D341Med (cell line): ENCODE results near the gene ADCK2.
"Not testable (repeated sequence)": the region's sequence is repeated elsewhere in the genome, so short reads cannot be mapped to it uniquely, and the experiment has no call there.

ENCODE experiments used
- DNase-seq: peaks from one replicate; pipeline ENCODE4 v3.0.0; 2012; ENCODE audit warnings: low spot score

ADCK2 gene, protein sequence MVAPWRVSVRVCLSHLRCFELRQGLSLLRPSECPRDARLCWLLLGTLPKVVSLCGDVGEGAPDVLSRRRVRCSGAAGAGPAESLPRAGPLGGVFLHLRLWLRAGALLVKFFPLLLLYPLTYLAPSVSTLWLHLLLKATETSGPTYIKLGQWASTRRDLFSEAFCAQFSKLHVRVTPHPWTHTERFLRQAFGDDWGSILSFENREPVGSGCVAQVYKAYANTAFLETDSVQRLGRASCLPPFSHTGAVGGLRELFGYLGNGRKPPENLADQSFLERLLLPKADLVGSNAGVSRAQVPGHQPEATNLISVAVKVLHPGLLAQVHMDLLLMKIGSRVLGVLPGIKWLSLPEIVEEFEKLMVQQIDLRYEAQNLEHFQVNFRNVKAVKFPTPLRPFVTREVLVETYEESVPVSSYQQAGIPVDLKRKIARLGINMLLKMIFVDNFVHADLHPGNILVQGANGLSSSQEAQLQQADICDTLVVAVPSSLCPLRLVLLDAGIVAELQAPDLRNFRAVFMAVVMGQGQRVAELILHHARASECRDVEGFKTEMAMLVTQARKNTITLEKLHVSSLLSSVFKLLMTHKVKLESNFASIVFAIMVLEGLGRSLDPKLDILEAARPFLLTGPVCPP

DNA sequence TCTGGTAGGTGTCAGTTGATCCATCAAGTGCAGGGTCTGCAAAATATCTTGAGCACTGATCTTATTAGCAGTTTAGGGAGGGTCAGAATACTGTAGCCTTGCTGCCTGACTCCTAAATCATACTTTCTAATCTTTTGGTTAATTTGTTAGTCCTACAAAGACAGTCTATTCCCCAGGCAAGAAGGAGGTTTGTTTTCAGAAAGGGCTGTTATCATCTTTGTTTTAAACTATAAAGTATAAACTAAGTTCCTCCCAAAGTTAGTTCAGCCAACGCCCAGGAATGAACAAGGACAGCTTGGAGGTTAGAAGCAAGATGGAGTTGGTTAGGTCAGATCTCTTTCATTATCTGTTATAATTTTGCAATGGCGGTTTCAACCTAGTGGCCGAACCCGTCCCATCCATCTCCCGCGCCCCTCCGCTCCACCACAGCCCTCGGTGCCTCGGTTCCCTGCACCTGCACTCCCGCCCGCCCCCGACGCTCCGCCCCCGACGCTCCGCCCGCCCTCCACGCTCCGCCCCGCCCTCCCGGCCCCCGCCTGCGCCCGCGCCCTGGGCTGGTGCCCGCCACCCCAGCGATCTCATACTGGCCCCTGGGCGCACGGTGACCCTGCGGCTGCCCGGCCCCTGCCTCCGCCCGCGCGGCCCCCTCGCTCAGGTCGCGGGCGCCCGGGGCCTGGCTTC lies at the start of gene ADCK2:
Gene ADCK2 (plus strand): TSS at position 564 of the 681 bp plus-strand sequence. CDS start 386 bp downstream, outside the sequence.
- peak; percentile 94 for DNase-seq

DNA sequence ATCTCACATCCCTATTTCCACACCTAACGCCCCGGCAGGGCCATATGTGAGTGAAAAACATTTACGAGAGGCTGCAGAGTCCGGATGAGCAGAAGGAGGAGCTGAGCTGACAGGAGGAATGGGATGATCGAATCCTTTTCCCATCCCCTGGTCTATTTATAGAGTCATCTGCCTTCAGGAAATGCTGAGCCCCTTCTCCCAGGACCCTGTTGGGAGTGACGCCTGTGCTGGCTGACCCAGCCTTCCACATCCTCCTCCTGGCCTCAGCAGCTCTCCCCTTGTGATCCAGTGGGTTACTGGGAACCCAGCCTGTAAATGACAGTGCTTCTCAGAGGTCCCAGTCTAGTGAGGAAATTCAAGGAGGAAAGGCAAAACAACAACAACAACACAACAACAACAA lies 48.8 kb upstream of the ADCK2 start:
- DNase-seq: no peak

DNA sequence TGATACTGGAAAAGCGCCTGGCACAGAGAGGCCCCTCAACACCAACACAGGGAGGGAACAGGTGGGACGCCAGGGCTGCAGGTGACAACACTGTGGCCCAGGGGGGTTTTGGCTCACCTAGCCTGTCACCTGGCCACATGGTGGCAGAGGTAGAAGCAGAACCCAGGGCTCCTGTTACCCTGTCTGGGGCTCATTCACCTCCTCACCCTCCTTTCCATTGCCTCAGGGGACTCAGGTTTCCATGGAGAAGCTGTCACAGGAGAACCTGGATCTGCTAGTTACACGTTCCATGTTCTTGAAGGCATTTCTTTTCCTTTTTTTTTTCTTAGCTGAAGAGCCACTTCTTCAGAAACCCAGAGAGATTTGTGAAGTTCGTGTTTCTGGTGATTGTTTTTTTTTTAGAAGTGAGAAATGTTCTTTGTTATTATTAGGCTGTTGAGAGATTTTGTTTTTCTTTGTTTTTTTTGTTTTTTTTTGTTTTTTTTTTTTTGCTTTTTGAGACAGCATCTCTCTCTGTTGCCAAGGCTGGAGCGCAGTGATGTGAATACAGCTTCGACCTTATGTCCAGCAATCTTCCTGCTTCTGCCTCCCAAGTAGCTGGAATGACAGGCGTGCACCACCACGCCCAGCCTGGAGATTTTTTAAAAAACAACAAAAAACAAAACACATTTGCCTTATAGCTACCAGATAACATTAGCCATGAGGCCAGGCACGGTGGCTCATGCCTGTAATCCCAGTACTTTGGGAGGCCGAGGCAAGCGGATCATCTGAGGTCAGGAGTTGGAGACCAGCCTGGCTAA lies 48.2 kb upstream of the ADCK2 start:
- DNase-seq: no peak

DNA sequence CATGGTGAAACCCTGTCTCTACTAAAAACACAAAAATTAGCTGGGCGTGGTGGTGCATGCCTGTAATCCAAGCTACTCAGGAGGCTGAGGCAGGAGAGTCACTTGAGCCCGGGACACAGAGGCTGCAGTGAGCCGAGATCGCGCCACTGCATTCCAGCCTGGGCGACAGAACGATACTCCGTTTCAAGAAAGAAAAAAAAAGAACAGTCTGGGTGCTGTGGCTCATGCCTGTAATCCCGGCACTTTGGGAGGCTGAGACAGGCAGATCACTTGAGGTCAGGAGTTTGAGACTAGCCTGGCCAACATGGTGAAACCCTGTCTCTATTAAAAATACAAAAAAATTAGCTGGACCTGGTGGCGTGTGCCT lies 47.6 kb upstream of the ADCK2 start:
- not testable (repeated sequence) for DNase-seq

DNA sequence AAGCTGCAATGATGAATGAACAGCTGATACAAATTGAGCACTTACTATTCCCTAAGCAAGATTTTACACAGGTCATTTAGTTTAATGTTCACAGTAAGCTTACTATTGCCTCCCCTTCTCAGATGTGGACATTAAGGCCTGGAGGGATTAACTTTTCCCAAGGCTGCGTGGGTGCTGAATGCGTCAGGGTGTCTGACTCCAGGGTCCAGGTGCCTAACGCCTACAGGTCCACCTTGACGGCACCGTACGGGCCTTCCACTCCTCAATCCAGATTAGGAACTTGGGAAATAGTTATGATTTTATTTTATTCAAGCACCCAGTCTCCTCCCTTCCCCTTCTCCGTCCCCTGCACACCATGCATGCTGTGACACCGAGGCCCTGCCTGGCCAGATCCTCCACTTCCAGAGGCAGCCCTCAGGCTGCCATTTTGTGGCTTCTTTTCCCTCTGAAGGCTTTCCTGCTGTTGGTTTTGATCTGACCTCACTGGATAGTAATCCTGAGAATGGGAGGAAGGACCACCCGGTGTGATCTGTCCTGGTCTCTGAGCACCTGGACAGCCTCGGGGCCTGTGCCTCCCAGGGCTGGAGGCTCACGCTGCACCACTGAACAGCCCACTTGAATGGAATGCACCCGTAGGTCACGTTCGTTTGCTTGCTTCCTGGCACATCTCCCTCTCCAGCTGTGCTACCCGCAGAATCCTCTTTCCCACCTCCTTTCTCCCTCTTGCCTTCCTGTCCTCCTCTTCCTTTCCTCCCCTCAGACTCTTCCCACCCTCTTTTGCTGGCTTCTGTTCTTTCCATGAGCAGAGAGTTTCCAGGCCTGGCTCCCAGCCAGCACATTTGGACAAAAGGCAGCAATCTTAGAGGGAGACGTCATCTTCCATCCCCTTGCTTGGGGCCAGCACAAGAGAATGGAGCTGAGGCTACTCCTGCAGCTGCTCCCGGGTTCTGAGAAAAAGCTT lies 46.6 kb upstream of the ADCK2 start:
- DNase-seq: no peak

DNA sequence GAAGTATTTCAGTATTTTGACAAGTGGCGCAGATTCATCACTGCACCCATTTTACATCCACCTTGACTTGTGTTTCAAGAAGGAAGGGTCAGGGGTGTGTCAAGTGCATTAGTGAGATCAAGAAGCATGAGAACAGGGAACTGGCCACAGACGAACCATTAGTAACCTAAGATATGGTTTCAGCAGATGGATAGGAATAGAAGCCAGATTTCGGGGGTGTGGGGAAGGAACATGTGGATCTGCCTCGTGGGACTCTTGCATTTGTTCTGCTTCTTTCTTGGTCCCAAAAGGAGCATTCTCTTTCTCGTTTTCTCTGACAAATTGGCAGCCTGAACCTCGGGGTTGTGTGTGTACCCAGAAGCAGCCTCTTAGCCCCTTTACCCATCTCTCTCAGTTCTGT lies 41.7 kb upstream of the ADCK2 start:
- DNase-seq: no peak

DNA sequence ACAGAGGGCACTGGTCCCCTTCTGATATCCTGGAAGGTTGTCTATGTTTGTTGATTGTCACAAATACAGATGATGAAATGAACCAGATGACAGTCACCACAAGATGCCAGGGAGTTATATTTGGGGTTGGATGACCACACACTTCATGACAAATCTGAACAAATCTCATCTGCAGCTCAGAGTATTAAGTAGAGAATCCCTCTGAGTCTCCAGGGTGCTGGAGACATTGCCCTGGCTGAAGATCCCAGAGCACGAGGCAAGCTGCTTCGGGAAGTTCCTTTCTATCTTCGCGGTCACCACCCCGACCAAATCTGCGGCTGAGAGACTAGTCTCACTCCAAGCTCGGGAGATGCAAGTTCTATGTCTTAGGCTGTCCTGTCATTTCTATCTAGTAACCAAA lies 41.1 kb upstream of the ADCK2 start:
- no peak for DNase-seq

DNA sequence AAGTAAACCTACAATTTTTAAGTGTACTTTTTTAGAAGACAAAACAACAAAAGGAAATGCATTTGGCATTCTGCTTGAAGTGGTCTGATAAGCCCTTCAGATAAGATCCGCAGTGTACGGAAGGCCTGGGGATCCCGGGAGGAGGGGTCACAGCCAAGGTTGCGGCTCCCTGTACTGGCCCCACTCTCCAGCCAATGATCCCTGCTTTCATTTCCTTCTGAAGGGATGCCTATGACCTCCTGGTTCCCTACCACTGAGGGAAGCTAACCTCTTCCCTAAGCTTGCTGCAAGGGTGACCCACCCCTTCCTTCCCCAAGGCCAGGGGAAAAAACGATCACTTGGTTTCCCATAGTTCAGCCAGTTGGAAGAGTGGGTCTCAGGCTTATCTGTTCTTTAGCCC lies 37.4 kb upstream of the ADCK2 start:
- DNase-seq: no peak

DNA sequence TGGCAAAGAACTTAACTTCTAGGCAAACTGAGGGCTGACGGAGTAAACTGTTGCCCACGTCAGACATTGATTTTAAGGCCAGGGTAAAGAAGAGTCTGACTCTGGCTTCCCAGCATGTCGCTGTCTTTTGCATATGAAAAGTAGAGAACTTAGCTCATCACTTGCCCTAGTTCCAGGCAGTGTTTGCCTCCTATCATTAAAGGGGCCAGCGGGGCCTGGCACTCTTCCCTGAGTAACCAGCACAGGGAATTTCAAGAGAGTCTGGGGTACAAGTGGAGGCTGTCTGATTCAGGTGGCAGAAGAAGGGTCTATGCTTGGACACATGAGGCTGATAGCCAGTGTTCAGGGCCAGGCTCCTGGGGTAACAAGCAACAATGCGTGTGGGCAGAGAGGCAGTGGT lies 36.9 kb upstream of the ADCK2 start:
- no peak for DNase-seq

DNA sequence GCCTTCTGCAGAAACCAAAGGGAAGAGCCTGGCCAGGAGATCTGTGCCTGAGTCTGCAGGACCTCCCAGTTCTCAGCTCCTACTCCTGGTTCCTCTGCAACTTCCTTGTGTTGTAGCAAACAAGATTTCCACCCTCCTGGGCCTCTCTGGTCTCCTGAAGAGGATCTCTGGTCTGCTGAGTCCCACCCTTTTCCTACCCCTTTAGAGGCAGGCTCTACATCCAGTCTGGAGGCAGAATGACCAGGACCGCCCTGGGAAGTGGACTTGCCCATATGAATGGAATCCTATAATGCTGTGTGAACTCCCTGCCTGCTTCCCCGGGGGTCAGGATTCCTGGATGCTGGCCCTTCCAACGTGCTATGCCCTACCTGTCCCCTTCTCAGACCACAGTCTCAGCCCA lies 35.3 kb upstream of the ADCK2 start:
- no peak for DNase-seq

DNA sequence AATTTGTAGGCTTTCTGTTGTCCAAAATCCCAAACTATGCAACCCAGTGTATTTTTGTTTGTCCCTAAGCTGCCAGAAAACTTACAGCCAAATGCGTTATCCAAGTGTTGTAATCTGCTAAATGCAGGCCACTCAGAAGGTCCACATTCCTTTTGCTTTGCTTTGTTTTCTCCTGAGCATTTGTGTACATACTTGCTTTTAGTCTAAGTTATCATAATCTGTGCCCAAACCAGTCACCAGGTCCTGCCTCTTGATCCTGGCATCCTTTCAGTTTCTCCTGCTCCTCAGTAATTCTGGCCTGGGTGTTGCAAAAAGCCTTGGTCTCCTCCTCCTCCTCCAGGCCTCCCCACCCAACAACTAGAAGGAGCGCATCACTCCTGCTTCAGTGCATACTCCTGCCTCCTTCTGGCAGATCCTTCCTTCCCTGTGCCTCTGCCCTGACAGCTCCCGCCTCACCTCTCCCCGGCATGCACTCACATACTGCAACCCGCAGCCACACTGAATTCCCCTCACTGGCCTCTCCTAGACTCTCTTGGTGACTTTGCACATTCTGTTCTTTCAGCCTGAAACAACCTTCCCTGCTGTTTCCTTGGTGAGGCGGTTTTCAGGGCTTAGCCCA lies 34.5 kb upstream of the ADCK2 start:
- peak; percentile 54 for DNase-seq

DNA sequence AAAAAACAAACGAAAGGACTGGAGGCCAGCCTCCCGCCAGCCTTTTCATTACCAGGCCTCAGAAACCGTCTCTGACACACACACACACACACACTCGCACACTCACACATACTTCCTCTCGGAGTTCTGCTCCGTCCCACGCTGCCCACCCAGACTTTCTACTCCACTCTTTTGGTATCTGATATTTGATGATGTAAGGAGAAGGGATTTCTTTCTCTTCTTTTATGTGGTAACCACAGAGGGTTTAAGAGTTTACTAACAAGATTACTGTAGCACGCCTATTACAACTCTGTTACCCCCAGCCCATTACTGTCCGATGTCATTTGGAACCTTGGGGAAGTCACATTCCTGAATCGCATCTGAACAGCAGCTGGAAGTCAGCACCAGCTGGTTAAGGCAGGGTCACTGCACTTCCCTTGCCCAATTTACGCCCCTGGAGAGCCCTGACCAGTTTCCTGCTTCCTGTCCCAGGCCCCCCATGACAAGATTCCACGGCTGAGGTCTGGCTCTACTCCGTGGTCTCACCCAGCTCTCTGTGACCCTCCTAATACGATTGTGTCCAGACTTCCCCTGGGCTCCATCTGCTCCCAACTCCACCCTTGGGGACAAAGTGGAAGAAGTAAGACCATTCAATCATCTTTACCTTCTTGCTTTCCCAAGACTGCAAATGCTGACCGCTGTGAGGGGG lies 33.2 kb upstream of the ADCK2 start:
- no peak for DNase-seq

DNA sequence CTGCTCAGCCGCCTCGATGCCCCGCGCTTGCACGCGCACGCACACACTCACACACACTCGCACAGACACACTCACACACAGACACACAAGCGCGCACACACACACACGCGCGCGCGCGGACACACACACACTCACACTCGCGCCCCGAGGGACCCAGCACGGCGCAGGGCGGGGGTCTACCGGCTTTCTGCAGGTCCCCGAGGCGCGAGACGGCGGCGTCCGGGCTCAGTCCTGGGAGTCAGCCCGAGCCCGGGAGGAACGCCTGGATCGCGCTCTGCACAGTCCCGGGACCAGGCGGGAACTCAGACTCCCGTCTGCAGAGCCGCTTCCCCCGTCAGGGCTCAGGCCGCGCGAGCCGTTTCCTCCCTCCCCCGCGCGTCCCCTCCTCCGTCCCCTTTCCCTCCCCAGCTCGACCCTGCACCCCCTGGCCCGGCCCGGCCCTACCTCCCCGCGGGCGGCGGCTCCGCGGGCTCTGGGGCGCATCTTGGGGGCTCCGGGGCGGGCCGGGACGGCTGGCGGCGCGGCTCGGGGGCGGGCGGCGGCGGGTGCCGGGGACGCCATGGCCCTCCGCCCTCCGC lies 32.6 kb upstream of the ADCK2 start:
- peak; percentile 77 for DNase-seq

DNA sequence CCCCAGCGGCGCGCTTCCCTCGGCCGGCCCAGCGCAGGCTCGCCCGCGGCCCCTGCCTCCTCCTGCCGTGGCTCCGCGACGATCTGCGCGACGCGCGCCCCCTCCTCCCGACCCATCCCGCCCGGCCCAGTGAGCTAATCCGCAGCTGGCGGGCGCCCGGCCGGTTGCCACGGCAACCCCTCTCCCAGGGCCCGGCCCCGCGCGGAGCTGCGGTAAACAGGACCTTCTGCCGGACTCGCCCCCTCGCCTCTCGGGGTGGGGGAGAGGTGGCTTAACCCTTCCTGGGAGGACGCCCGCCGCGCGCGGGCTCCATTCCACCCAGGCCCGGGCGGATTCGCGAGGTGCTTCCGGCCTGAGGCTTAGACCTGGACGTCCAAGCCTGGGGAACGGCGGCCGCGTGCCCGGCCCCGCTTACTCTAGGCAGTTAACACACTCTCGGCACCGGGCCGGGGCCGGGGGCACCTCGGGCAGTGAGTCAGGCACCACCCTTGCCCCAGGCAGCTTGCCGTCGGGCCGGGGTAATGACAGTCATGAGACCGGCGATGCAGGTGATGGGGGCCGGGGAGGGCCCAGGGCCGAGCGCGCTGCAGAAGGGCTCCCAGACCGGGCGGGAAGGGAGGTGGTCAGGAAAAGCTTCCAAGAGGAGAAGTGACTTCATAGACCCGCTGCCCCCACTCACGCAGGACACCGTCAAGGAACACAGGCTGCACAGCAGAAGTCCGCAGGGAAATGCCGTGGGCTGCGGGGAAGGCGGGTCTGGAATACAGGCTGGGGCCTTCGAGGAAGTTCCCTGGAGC lies 31.8 kb upstream of the ADCK2 start, which contains the start of gene DENND2A:
Gene DENND2A (minus strand): TSS at position 87 of the 797 bp plus-strand sequence. CDS start 38,416 bp downstream, outside the sequence.
- DNase-seq: peak; percentile 98

DNA sequence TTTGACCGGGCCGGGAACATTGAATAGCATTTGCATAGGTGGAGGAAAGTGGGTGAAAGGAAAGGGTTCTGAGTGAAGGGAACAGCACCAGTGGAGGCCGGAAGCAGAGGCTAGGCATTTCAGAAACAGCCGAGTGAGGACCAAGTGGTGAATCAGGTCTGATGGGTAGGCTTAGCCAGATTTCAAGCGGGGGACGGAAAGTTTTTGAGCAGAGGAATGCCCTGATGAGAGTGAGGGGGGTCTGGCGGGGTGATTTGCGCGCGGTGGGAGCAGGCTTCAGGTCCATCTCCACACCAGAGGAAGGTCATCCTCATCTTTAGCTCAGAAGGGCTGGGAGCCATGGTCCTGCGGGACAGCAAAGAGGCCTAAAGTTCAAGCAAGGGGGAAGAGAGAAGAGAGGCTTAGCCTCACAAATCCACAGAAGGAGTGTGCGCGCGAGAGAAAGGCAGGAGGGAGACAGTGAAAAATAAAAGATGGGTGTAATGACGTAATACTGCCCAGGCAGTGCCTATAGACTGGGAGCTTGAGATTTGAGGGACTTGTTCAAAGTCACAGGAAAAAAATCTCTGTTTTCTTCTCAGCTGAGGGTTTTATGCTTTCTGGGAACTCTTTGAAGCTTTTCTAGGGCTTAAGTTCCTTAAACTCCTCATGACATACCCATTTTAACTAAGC lies 31.1 kb upstream of the ADCK2 start:
- no peak for DNase-seq

DNA sequence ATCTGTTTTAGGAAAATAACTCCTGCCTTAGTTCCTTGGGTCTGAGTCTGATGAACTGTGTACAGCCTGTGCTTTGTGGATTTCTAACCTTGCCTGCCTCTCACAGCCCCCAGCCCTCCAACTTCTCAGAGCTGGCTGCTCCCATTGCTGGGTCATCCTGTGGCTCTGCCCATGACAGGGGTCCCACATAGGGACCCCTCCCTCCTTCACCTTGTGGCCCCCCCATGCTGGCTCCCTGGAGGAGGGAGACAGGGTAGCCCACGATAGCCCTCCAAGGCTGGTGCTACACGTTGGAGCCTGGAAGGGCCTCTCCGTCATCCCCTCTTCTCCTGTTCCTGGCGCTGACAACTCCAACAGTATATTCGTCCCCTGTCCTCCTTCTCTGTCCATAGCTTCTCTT lies 29.3 kb upstream of the ADCK2 start:
- no peak for DNase-seq

DNA sequence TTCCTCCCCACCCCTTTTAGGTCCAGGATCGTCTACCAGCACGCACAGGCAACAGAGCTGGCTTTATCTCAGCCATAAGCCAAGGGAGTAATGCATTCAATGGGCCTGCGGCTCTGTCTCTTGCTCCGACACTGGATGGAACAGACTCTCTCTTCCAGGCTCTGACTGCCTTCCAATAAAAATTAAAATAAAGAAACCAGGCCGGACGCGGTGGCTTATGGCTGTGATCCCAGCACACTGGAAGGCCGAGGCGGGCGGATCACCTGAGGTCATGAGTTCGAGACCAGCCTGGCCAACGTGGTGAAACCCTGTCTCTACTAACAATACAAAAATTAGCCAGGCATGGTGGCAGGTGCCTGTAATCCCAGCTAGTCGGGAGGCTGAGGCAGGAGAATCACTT lies 28.0 kb upstream of the ADCK2 start:
- DNase-seq: not testable (repeated sequence)
